22Rv1 (cell line): Measurements from ENCODE around the gene TAF10.

ENCODE experiments used
- CTCF ChIP-seq: fragments of 450-650 bp; IDR thresholded peaks from 2 replicates; pipeline ENCODE4 v1.5.1; 2017; ENCODE audit warnings: mild to moderate bottlenecking
- ZFX ChIP-seq: fragments of 450-650 bp; IDR thresholded peaks from 2 replicates; pipeline ENCODE4 v1.6.1; 2017; ENCODE audit warnings: antibody characterized with exemption, borderline replicate concordance

DNA sequence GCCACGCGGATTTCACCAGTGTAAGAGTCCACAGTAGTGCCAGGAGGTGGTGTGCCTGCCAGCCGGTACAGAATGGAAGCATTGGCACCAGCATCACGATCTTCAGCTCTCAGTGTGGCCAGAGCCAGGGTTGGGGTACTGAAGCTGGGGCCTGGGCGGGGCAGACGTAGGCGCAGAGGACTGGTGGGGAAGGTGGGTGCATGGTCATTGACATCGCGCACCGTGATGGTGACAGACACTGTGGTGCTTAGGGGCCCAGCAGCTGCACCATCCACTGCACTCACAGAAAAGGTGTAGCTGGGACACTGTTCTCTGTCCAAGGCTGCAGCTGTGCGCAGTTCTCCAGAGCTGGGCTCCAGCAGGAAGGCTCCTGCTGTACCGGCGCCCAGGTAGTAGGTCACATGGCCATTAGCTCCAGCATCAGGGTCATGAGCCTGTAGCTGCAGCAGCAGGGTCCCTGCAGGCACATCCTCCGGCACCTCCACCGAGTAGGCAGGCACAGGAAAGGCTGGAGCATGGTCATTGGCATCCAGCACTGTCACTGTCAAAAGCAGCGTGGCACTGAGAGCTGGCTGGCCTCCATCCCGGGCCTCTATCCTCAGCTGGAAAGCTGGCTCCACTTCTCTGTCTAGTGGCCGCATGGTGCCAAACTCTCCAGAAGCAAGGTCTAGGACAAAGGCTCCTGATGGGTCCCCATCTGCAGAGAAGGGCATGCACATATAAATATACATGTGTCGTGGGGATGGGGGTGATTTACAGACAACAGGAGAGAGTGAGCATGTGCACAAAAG lies 15.2 kb upstream of the TAF10 start:
- TF ChIP-seq CTCF (no peak), ZFX (no peak)
